Glutamatergic neuron (in vitro differentiated cells): ENCODE results near the gene SLFNL1. TPM values are rescaled to one million over a fixed set of nuclear protein-coding genes. Genes with fewer than 3 reads are reported as not detected.

ENCODE experiments used
- DNase-seq: peaks from one replicate; pipeline ENCODE4 v3.0.0; 2022
- H3K27ac Mint-ChIP-seq: one replicate; pipeline ENCODE4 v1.8.0; 2020; ENCODE audit warnings: mild to moderate bottlenecking, mixed read lengths, inconsistent platforms; ENCODE audit not compliant: unreplicated experiment
- H3K27me3 Mint-ChIP-seq: one replicate; pipeline ENCODE4 v1.8.0; 2020; ENCODE audit warnings: mild to moderate bottlenecking, moderate library complexity, mixed read lengths, inconsistent platforms; ENCODE audit not compliant: unreplicated experiment
- H3K36me3 Mint-ChIP-seq: one replicate; pipeline ENCODE4 v1.8.0; 2020; ENCODE audit warnings: mild to moderate bottlenecking, mixed read lengths, inconsistent platforms; ENCODE audit not compliant: unreplicated experiment
- H3K4me1 Mint-ChIP-seq: one replicate; pipeline ENCODE4 v1.8.0; 2020; ENCODE audit warnings: mild to moderate bottlenecking, low read depth, mixed read lengths, inconsistent platforms; ENCODE audit not compliant: unreplicated experiment
- H3K4me3 Mint-ChIP-seq: one replicate; pipeline ENCODE4 v1.8.0; 2020; ENCODE audit warnings: mild to moderate bottlenecking, mixed read lengths, inconsistent platforms; ENCODE audit not compliant: unreplicated experiment
- H3K9me3 Mint-ChIP-seq: one replicate; pipeline ENCODE4 v1.8.0; 2020; ENCODE audit warnings: mild to moderate bottlenecking, moderate library complexity, mixed read lengths, inconsistent platforms; ENCODE audit not compliant: unreplicated experiment
- total RNA-seq: library from RNA; stranded (reverse); fragmentation: NEBNext Ultra II Directional; extraction: Animal tissue kit (Norgen Biotek cat#: 25700); gene quantifications from one replicate; pipeline ENCODE4 v1.2.1, GENCODE V29; 2021; ENCODE audit not compliant: unreplicated experiment
- TF ChIP-seq, protein P1 (sequence below): fragments of 200-600 bp; sonication (generic); IDR thresholded peaks from one replicate; pipeline ENCODE4 v1.5.0; 2021; ENCODE audit not compliant: partially characterized antibody, unreplicated experiment

The SLFNL1 gene
- total RNA-seq, 1 donor from 2014 or later: 0.20 TPM

DNA sequence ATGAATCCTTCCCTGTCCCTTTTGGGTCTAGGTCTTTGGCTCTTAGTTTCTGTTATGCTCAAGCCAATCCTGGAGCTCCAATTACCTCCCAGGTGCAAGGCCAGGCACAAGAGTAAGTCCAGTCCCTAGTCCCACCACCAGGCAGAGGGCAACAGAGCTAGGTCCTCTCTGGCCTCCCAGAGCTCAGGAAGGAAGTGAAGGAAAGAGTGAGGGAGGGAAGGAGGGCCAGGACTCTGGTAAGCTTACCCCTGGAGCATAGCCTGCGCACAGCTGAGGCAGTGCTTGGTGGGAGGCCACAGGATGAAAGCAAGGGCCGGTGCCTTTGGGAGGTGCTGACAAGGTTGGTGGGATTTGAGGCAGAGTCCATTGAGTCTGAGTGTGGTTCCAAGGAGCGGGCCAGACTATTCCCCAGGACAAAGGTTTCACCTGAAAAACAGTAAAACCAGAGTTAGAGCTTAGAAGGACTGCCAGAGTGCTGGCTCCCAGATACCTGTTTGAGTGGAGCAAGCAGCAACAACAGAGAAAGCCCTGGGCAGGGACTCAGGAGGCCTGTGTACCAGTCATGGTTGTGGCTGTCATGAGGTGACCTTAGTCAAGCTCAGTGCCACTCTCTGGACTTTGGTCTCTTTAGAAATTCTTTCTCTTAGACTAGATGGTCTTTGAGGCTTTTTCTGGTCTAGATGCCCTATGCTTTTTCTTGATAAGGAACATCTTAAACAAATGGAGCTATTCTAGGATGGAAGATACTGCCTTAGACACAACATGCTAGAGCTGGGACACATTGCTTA lies 15.8 kb upstream of the SLFNL1 start:
- no peak overlapping the region for H3K4me3 Mint-ChIP-seq
- DNase-seq: no peak
- TF ChIP-seq, protein P1, sequence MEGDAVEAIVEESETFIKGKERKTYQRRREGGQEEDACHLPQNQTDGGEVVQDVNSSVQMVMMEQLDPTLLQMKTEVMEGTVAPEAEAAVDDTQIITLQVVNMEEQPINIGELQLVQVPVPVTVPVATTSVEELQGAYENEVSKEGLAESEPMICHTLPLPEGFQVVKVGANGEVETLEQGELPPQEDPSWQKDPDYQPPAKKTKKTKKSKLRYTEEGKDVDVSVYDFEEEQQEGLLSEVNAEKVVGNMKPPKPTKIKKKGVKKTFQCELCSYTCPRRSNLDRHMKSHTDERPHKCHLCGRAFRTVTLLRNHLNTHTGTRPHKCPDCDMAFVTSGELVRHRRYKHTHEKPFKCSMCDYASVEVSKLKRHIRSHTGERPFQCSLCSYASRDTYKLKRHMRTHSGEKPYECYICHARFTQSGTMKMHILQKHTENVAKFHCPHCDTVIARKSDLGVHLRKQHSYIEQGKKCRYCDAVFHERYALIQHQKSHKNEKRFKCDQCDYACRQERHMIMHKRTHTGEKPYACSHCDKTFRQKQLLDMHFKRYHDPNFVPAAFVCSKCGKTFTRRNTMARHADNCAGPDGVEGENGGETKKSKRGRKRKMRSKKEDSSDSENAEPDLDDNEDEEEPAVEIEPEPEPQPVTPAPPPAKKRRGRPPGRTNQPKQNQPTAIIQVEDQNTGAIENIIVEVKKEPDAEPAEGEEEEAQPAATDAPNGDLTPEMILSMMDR: no peak
- peaks cover 2% of the 10 kb centered on the region for H3K36me3 Mint-ChIP-seq
- H3K27ac Mint-ChIP-seq: no peak overlapping the region
- H3K4me1 Mint-ChIP-seq: no peaks in the 10 kb centered on the region
- peaks cover 2% of the 10 kb centered on the region for H3K27me3 Mint-ChIP-seq
- no peaks in the 10 kb centered on the region for H3K9me3 Mint-ChIP-seq

DNA sequence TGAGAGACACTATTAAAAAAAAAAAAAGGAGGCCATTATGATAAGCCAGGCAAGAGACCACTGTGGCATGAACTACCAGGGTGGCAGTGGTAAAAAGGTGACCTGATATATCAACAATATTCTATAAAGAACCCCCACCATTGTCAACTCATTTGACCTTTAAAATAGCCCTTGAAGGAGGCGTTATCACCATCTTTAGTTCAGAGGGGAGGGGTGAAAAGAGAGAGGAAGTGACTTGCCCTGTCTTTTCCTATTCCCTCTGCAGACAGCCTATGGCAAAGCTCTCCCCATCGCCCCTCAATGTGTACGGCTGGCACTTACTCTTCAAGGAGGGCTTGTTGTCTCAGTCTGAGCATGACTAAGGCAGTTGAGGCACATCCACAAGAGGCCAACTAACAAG lies 11.7 kb upstream of the SLFNL1 start:
- H3K4me3 Mint-ChIP-seq: no peak overlapping the region
- peaks cover 15% of the 10 kb centered on the region for H3K36me3 Mint-ChIP-seq
- TF ChIP-seq, protein P1: no peak
- H3K9me3 Mint-ChIP-seq: no peaks in the 10 kb centered on the region
- no peak overlapping the region for H3K27ac Mint-ChIP-seq
- H3K4me1 Mint-ChIP-seq: no peaks in the 10 kb centered on the region
- no peak for DNase-seq
- peaks cover 3% of the 10 kb centered on the region for H3K27me3 Mint-ChIP-seq

DNA sequence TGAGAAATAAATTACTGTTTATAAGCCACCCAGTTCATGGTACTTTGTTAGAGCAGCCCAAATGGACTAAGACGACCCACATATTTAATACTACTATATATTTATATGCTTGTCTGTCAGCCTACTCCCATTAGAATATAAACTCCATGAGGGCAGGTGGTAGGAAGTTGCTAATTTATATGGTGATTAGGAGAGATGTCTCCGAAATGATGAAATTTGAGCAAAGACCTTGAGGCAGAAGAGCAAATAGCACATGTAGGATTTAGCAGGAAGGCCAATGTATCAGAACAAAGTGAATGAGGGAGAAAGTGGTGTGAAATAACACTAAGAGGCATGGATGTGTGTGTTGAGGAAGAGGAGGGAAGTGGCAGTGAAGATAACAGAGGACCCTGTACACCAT lies 10.6 kb upstream of the SLFNL1 start:
- TF ChIP-seq, protein P1: no peak
- peaks cover 15% of the 10 kb centered on the region for H3K36me3 Mint-ChIP-seq
- H3K4me3 Mint-ChIP-seq: no peak overlapping the region
- peaks cover 3% of the 10 kb centered on the region for H3K27me3 Mint-ChIP-seq
- DNase-seq: no peak
- H3K4me1 Mint-ChIP-seq: no peaks in the 10 kb centered on the region
- no peak overlapping the region for H3K27ac Mint-ChIP-seq
- no peaks in the 10 kb centered on the region for H3K9me3 Mint-ChIP-seq

DNA sequence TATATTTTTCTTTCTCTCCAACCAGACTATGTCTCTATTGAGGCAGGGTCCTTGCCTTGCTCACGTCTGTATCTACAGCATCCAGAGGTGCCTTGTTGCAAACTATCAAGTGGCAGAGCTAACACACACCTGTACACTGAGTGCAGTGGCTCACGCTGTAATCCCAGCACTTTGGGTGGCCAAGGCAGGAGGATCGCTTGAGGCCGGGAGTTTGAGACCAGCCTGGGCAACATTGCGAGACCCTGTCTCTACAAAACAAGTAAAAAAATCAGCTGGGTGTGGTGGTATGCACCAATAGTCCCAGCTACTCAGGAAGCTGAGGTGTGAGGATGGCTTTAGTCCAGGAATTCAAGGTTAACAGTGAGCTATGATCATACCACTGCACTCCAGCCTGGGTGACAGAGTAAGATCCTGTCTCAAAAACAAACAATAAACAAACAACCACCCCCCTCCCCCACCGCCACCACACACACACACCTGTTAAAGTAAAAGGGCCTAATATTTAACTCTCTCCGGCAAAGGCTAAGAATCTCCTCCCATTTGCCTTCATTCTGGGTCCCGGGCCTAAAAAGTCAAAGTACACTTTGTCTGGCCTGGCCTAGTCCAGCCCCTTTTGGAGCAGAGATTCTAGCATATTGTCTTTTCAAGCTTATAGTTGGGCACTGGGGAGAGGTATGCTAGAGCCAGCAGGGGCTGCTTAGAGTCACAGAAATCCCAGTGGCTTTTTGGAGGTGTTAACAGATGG lies 9.5 kb upstream of the SLFNL1 start:
- TF ChIP-seq, protein P1: no peak
- Mint-ChIP-seq H3K4me3 (no peak overlapping the region), H3K27ac (no peak overlapping the region), H3K4me1 (no peaks in the 10 kb centered on the region), H3K36me3 (peaks cover 15% of the 10 kb centered on the region), H3K9me3 (peaks cover 1% of the 10 kb centered on the region), H3K27me3 (peaks cover 3% of the 10 kb centered on the region)
- no peak for DNase-seq
